HG03175 (cell line): ENCODE data around the gene EPC2.
"Not testable (repeated sequence)": the region's sequence is repeated elsewhere in the genome, so short reads cannot be mapped to it uniquely, and the experiment has no call there.

Source experiments
- ATAC-seq: cut with Tn5 transposase; IDR thresholded peaks from one replicate; pipeline ENCODE4 v1.9.1; 2021; ENCODE audit warnings: mild to moderate bottlenecking, moderate library complexity; ENCODE audit not compliant: unreplicated experiment

The EPC2 gene

GRCh38 chr2:148638543-148638942 is 6.0 kb upstream of the EPC2 start:
- ATAC-seq, result no peak

- no peak for ATAC-seq
These were observed 3.8 kb upstream of the EPC2 start for GRCh38 chr2:148640767-148641166.

GRCh38 chr2:148642112-148642744 is 2.3 kb upstream of the EPC2 start:
- no peak for ATAC-seq

- ATAC-seq, result no peak
These were observed 1.6 kb upstream of the EPC2 start for GRCh38 chr2:148642891-148643416.

- ATAC-seq, result no peak
These were observed 1.1 kb upstream of the EPC2 start for GRCh38 chr2:148643421-148643820.

- ATAC-seq, result peak; percentile 51
These were observed 460 bp downstream of the EPC2 start for GRCh38 chr2:148644883-148645538.

- peak; percentile 52 for ATAC-seq
These were observed 1.1 kb downstream of the EPC2 start for GRCh38 chr2:148645539-148646230.

- ATAC-seq, result no peak
These were observed 1.6 kb downstream of the EPC2 start for GRCh38 chr2:148646231-148646559.

- ATAC-seq, result not testable (repeated sequence)
These were observed 3.2 kb downstream of the EPC2 start for GRCh38 chr2:148647711-148648110.

- ATAC-seq, result no peak
These were observed 5.4 kb downstream of the EPC2 start for GRCh38 chr2:148649936-148650335.

GRCh38 chr2:148650881-148651280 is 6.3 kb downstream of the EPC2 start:
- no peak for ATAC-seq

GRCh38 chr2:148651972-148652371 is 7.4 kb downstream of the EPC2 start:
- ATAC-seq, result peak; percentile 33

- peak; percentile 79 for ATAC-seq
These were observed 8.9 kb downstream of the EPC2 start for GRCh38 chr2:148653437-148653836.

- ATAC-seq, result no peak
These were observed 9.9 kb downstream of the EPC2 start for GRCh38 chr2:148654435-148654834.

- ATAC-seq, result no peak
These were observed 12.0 kb downstream of the EPC2 start for GRCh38 chr2:148656516-148656915.

- ATAC-seq, result peak; percentile 96
These were observed 14.5 kb downstream of the EPC2 start for GRCh38 chr2:148658807-148659722.

GRCh38 chr2:148660999-148661398 is 16.4 kb downstream of the EPC2 start:
- no peak for ATAC-seq

GRCh38 chr2:148662332-148662731 is 17.8 kb downstream of the EPC2 start:
- not testable (repeated sequence) for ATAC-seq

GRCh38 chr2:148664229-148664628 is 19.7 kb downstream of the EPC2 start:
- ATAC-seq, result no peak

- no peak for ATAC-seq
These were observed 22.0 kb downstream of the EPC2 start for GRCh38 chr2:148666555-148666954.
